ENCODE measurements around the gene TBC1D5. TPM values are rescaled to one million over a fixed set of nuclear protein-coding genes. Genes with fewer than 3 reads are reported as not detected.

TBC1D5 gene
- total RNA-seq, 1 donor from 2014 or later: 108 TPM

- no peak overlapping the region for H3K4me3 Mint-ChIP-seq
- H3K4me1 ChIP-seq: no peaks in the 10 kb centered on the region
- no peak overlapping the region for H3K27ac Mint-ChIP-seq
- no peaks in the 10 kb centered on the region for H3F3A ChIP-seq (ENCODE audit: low read depth)
- H3K36me3 ChIP-seq: no peaks in the 10 kb centered on the region
- H3K27me3 Mint-ChIP-seq (ENCODE audit: insufficient read depth, low read depth): peaks cover 2% of the 10 kb centered on the region
- H3K27ac ChIP-seq: no peak overlapping the region
- TF ChIP-seq, protein P1, sequence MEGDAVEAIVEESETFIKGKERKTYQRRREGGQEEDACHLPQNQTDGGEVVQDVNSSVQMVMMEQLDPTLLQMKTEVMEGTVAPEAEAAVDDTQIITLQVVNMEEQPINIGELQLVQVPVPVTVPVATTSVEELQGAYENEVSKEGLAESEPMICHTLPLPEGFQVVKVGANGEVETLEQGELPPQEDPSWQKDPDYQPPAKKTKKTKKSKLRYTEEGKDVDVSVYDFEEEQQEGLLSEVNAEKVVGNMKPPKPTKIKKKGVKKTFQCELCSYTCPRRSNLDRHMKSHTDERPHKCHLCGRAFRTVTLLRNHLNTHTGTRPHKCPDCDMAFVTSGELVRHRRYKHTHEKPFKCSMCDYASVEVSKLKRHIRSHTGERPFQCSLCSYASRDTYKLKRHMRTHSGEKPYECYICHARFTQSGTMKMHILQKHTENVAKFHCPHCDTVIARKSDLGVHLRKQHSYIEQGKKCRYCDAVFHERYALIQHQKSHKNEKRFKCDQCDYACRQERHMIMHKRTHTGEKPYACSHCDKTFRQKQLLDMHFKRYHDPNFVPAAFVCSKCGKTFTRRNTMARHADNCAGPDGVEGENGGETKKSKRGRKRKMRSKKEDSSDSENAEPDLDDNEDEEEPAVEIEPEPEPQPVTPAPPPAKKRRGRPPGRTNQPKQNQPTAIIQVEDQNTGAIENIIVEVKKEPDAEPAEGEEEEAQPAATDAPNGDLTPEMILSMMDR (IDR thresholded peaks at IDR 0.05): no peak
- TF ChIP-seq EZH2 (IDR thresholded peaks at IDR 0.05) (no peak), EZH2phosphoT487 (IDR thresholded peaks at IDR 0.05) (no peak)
- no peaks in the 10 kb centered on the region for H3K9me3 ChIP-seq (ENCODE audit: low read depth)
- no peak overlapping the region for H3K4me2 ChIP-seq
- no peaks in the 10 kb centered on the region for H3K79me2 ChIP-seq (ENCODE audit: low read depth)
- no peak overlapping the region for H3K4me3 ChIP-seq
- no peak overlapping the region for H3K9ac ChIP-seq
- no peaks in the 10 kb centered on the region for H3K27me3 ChIP-seq
- peaks cover 6% of the 10 kb centered on the region for H3K4me1 Mint-ChIP-seq
- peaks cover 16% of the 10 kb centered on the region for H3K36me3 Mint-ChIP-seq
- DNase-seq (ENCODE audit: low spot score): no peak
- H2AFZ ChIP-seq (replicated peaks): no peak overlapping the region
- no peaks in the 10 kb centered on the region for H4K20me1 ChIP-seq (ENCODE audit: low read depth)
- H3K9me3 Mint-ChIP-seq: peaks cover 9% of the 10 kb centered on the region
Observed at GRCh38 chr3:17154221-17154620, 588.2 kb downstream of the TBC1D5 start.

DNA sequence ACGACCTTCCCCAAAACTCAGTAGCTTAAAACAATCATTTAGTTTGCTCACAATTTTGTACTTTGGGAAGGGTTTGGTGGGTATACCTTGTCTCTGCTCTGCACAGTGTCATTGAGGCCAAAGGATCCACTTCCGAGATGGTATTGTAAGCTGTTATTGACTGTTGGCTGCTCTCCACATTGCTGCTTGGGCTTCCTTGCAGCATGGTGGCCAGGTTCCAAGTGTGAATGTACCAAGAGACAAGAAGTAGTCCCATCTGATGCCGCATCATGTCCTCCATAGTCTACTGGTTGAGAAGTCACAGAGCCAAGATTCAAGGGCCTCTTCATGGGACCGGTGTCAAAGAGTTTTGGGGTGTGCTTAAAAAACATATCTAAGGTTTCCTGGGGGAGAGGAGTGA is 589.2 kb downstream of the TBC1D5 start:
- no peaks in the 10 kb centered on the region for H3K9me3 ChIP-seq (ENCODE audit: low read depth)
- peaks cover 9% of the 10 kb centered on the region for H3K9me3 Mint-ChIP-seq
- peaks cover 6% of the 10 kb centered on the region for H3K4me1 Mint-ChIP-seq
- TF ChIP-seq EZH2 (IDR thresholded peaks at IDR 0.05) (no peak), EZH2phosphoT487 (IDR thresholded peaks at IDR 0.05) (no peak)
- TF ChIP-seq, protein P1 (IDR thresholded peaks at IDR 0.05): no peak
- DNase-seq (ENCODE audit: low spot score): no peak
- no peak overlapping the region for H2AFZ ChIP-seq (replicated peaks)
- H3K4me3 Mint-ChIP-seq: no peak overlapping the region
- no peaks in the 10 kb centered on the region for H3K36me3 ChIP-seq
- H3K9ac ChIP-seq: no peak overlapping the region
- no peak overlapping the region for H3K4me2 ChIP-seq
- no peaks in the 10 kb centered on the region for H3K4me1 ChIP-seq
- peaks cover 2% of the 10 kb centered on the region for H3K27me3 Mint-ChIP-seq (ENCODE audit: insufficient read depth, low read depth)
- H3K27me3 ChIP-seq: no peaks in the 10 kb centered on the region
- H3K36me3 Mint-ChIP-seq: peaks cover 16% of the 10 kb centered on the region
- H3K27ac Mint-ChIP-seq: no peak overlapping the region
- H3F3A ChIP-seq (ENCODE audit: low read depth): no peaks in the 10 kb centered on the region
- H4K20me1 ChIP-seq (ENCODE audit: low read depth): no peaks in the 10 kb centered on the region
- H3K4me3 ChIP-seq: no peak overlapping the region
- no peak overlapping the region for H3K27ac ChIP-seq
- H3K79me2 ChIP-seq (ENCODE audit: low read depth): no peaks in the 10 kb centered on the region

DNA sequence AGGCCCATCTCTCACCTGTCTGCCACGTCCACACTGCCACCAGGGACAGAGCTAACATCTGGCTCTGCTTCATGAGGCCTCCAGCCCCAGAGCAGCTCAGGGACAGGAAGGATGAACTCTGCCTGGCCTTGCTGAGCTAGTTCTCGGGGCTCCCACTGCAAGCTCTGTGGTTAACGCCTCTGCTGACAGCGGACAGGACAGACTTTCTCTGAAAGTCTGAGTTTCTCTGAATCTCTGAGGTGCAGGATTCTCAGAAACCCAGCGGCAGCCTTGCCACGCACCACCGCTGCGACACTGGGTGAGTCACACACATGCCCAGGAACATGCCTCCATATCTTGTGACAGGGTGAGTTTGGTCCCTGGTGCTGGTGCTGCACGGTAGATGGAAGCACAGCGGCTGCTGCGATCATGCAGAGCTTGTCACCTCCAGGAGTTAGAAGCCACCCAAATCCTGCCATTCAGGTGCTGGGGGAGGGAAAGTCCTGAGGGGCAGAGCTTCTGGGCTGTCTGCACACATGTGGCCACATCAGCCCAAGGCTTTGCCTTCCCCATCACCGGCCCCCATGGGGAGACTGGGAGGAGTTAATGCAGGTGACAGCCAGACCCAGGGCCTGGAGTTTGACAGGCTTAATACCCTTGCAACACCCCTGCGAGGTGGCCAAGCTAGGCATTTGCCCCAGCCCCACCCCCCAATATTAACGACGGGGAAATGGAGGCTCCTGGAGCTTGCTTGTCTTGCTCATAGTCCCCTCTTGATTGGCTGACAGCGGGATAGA is 590.6 kb downstream of the TBC1D5 start:
- Mint-ChIP-seq H3K36me3 (peaks cover 16% of the 10 kb centered on the region), H3K4me3 (no peak overlapping the region), H3K4me1 (no peaks in the 10 kb centered on the region), H3K27ac (no peak overlapping the region), H3K9me3 (peaks cover 9% of the 10 kb centered on the region), H3K27me3 (ENCODE audit: insufficient read depth, low read depth) (peaks cover 2% of the 10 kb centered on the region)
- TF ChIP-seq, protein P1 (IDR thresholded peaks at IDR 0.05): no peak
- no peak for TF ChIP-seq EZH2phosphoT487 (IDR thresholded peaks at IDR 0.05)
- no peak for TF ChIP-seq EZH2 (IDR thresholded peaks at IDR 0.05)
- Histone ChIP-seq H3K27ac (no peak overlapping the region), H3F3A (ENCODE audit: low read depth) (no peaks in the 10 kb centered on the region), H3K36me3 (no peaks in the 10 kb centered on the region), H3K27me3 (no peaks in the 10 kb centered on the region), H2AFZ (replicated peaks) (no peak overlapping the region), H4K20me1 (ENCODE audit: low read depth) (no peaks in the 10 kb centered on the region), H3K4me2 (no peak overlapping the region), H3K4me3 (no peak overlapping the region), H3K9me3 (ENCODE audit: low read depth) (no peaks in the 10 kb centered on the region), H3K79me2 (ENCODE audit: low read depth) (no peaks in the 10 kb centered on the region), H3K4me1 (no peaks in the 10 kb centered on the region), H3K9ac (no peak overlapping the region)
- DNase-seq (ENCODE audit: low spot score): no peak

Measured in neural progenitor cell (in vitro differentiated cells).